Measurements from ENCODE around the gene PIEZO1. TPM values are rescaled to one million over a fixed set of nuclear protein-coding genes. Genes with fewer than 3 reads are reported as not detected.
A peak's percentile ranks its signal among the peaks of the same experiment; 100 is the strongest.

Gene PIEZO1
- total and polyA plus RNA-seq, 8 donors: 75.3 to 193 (median 103) TPM

GRCh38 chr16:88713054-88713453 is 72.0 kb downstream of the PIEZO1 start:
- Histone ChIP-seq H3K36me3 (peaks cover 0 to 59% of the 10 kb centered on the region in 2 donors), H3K27me3 (no peaks in the 10 kb centered on the region), H3K27ac (no peak overlapping the region), H3K9me3 (no peaks in the 10 kb centered on the region), H3K4me1 (peaks cover 0 to under 1% of the 10 kb centered on the region in 2 donors), H3K4me3 (no peak overlapping the region)
- ATAC-seq: no peak
- TF ChIP-seq CTCF (IDR thresholded peaks at IDR 0.05): no peak
- no peak for DNase-seq
- intact Hi-C loops (cut with DNase I): no loop called here

GRCh38 chr16:88712362-88712979 is 72.5 kb downstream of the PIEZO1 start:
- peaks cover 0 to 53% of the 10 kb centered on the region in 2 donors for H3K36me3 ChIP-seq
- H3K4me1 ChIP-seq: peaks cover 2 to 7% of the 10 kb centered on the region in 2 donors
- no peak overlapping the region for H3K27ac ChIP-seq
- ATAC-seq: no peak
- no peak for DNase-seq
- intact Hi-C loops (cut with DNase I): no loop called here
- no peaks in the 10 kb centered on the region for H3K9me3 ChIP-seq
- no peak for TF ChIP-seq CTCF (IDR thresholded peaks at IDR 0.05)
- no peak overlapping the region for H3K4me3 ChIP-seq
- H3K27me3 ChIP-seq: no peaks in the 10 kb centered on the region

GRCh38 chr16:88711750-88712340 is 73.2 kb downstream of the PIEZO1 start:
- peaks cover 8 to 13% of the 10 kb centered on the region in 2 donors for H3K4me1 ChIP-seq
- DNase-seq (no peak), ATAC-seq (no peak)
- no peak overlapping the region for H3K27ac ChIP-seq
- H3K4me3 ChIP-seq: no peak overlapping the region
- H3K27me3 ChIP-seq: no peaks in the 10 kb centered on the region
- H3K9me3 ChIP-seq: no peaks in the 10 kb centered on the region
- intact Hi-C loops (cut with DNase I): no loop called here
- H3K36me3 ChIP-seq: peaks cover 0 to 47% of the 10 kb centered on the region in 2 donors
- no peak for TF ChIP-seq CTCF (IDR thresholded peaks at IDR 0.05)

GRCh38 chr16:88710556-88710955 is 74.5 kb downstream of the PIEZO1 start:
- ATAC-seq (no peak), DNase-seq (no peak)
- Histone ChIP-seq H3K9me3 (no peaks in the 10 kb centered on the region), H3K27me3 (no peaks in the 10 kb centered on the region), H3K36me3 (peaks cover 0 to 34% of the 10 kb centered on the region in 2 donors), H3K4me1 (peaks cover 10 to 18% of the 10 kb centered on the region in 2 donors), H3K27ac (no peak overlapping the region), H3K4me3 (no peak overlapping the region)
- no peak for TF ChIP-seq CTCF (IDR thresholded peaks at IDR 0.05)
- intact Hi-C loops (cut with DNase I): no loop called here

GRCh38 chr16:88706965-88707826 is 77.8 kb downstream of the PIEZO1 start:
- Histone ChIP-seq H3K4me1 (peaks cover 28 to 51% of the 10 kb centered on the region in 2 donors), H3K9me3 (no peaks in the 10 kb centered on the region), H3K27ac (peak overlapping the region in 1 of 2 donors; percentile 91), H3K4me3 (peak overlapping the region; percentile 92 to 93), H3K27me3 (no peaks in the 10 kb centered on the region), H3K36me3 (peaks cover 0 to 9% of the 10 kb centered on the region in 2 donors)
- intact Hi-C loops (cut with DNase I): no loop called here
- TF ChIP-seq CTCF (IDR thresholded peaks at IDR 0.05): no peak
- ATAC-seq (no peak), DNase-seq (no peak)

All from left lung (tissue), 10 donors.